Spleen (tissue), 11 donors: ENCODE results near the gene SPTBN2. TPM values are rescaled to one million over a fixed set of nuclear protein-coding genes. Genes with fewer than 3 reads are reported as not detected.

Experiments
- DNase-seq: peaks from one replicate; pipeline ENCODE4 v3.0.0-alpha.2; 2020
- H3K27ac ChIP-seq, 8 donors: fragments of 200-600 bp; sonication (generic) in 7 of 8; 1 replicate in 4 of 8; 2 replicates in 4 of 8; pipeline versions ENCODE4 v1.5.0 to v1.8.0; 2016 to 2021; ENCODE audit warnings: inconsistent platforms in 4 of 8, mild to moderate bottlenecking in 4 of 8, moderate library complexity in 1 of 8
- H3K27me3 ChIP-seq, 7 donors: fragments of 200-600 bp; sonication (generic) in 6 of 7; replicated peaks in 1 of 7; 1 replicate in 4 of 7; 2 replicates in 3 of 7; pipeline versions ENCODE4 v1.5.0 to v1.8.0; 2016 to 2021; ENCODE audit warnings: inconsistent platforms in 3 of 7, mild to moderate bottlenecking in 1 of 7
- H3K36me3 ChIP-seq, 6 donors: fragments of 200-600 bp; sonication (generic) in 5 of 6; 1 replicate in 4 of 6; 2 replicates in 2 of 6; pipeline versions ENCODE4 v1.5.0 to v1.8.0; 2016 to 2021; ENCODE audit warnings: inconsistent platforms in 2 of 6
- H3K4me1 ChIP-seq, 6 donors: fragments of 200-600 bp; sonication (generic) in 5 of 6; 1 replicate in 3 of 6; 2 replicates in 3 of 6; pipeline versions ENCODE4 v1.5.0 to v1.8.0; 2016 to 2021; ENCODE audit warnings: inconsistent platforms in 3 of 6
- H3K4me3 ChIP-seq, 8 donors: fragments of 200-600 bp; sonication (generic) in 7 of 8; 1 replicate in 4 of 8; 2 replicates in 4 of 8; pipeline versions ENCODE4 v1.5.0 to v1.8.0; 2016 to 2021; ENCODE audit warnings: inconsistent platforms in 4 of 8, mild to moderate bottlenecking in 4 of 8, moderate library complexity in 2 of 8
- H3K9me3 ChIP-seq, 8 donors: fragments of 200-600 bp; sonication (generic) in 7 of 8; 1 replicate in 4 of 8; 2 replicates in 4 of 8; pipeline versions ENCODE4 v1.5.0 to v1.8.0; 2016 to 2021; ENCODE audit warnings: inconsistent platforms in 4 of 8
- POLR2A ChIP-seq, 3 donors: fragments of 450-650 bp; IDR thresholded peaks; one replicate each; pipeline ENCODE4 v1.5.1; 2017; ENCODE audit warnings: antibody characterized with exemption in 3 of 3, mild to moderate bottlenecking in 1 of 3
- POLR2AphosphoS5 ChIP-seq, 3 donors: sonication (generic); formaldehyde crosslinking; IDR thresholded peaks; one replicate each; pipeline ENCODE4 v1.5.1; 2017; ENCODE audit warnings: antibody characterized with exemption in 3 of 3
- WGBS, 5 donors: extraction: QIAGEN DNeasy Blood & Tissue Kit in 3 of 5; methylation state at CpG; one replicate each; pipeline versions ENCODE4 v1.1.5 to v1.1.7; 2013 to 2018; 5-methylcytosine and 5-hydroxymethylcytosine counted together
- intact Hi-C: fragments of 100-400 bp; cut with DNase I; formaldehyde crosslinking; loops from one replicate; pipeline ENCODE4 v1.15.0; 2023; ENCODE audit warnings: low total_unique reads
- polyA plus RNA-seq, 3 donors: library from polyadenylated mRNA; stranded (reverse); fragments of 200-250 nt; gene quantifications; one replicate each; pipeline ENCODE4 v1.2.1, GENCODE V29; 2013
- total RNA-seq, 7 donors: library from RNA; depleted of rRNA in 3 of 7; stranded (reverse); fragments of >200 nt in 3 of 7; fragmentation: NEBNext Ultra II Directional in 4 of 7; extraction: Animal tissue kit (Norgen Biotek cat#: 25700) in 4 of 7; gene quantifications; one replicate each; pipeline versions ENCODE4 v1.1.0 to v1.2.1, GENCODE V29; 2016 to 2021
- TF ChIP-seq, protein P1 (sequence below), 11 experiments: fragments of 200-600 bp in 7 of 11; fragments of 450-650 bp in 4 of 11; sonication (generic) in 4 of 11; IDR thresholded peaks in 8 of 11; conservative IDR thresholded peaks in 3 of 11; 1 replicate in 7 of 11; 2 replicates in 4 of 11; pipeline versions ENCODE4 v1.4.0 to v1.8.0; 2016 to 2021; ENCODE audit warnings: antibody characterized with exemption in 11 of 11, inconsistent platforms in 4 of 11, mild to moderate bottlenecking in 1 of 11
- donor health status: healthy with polysubstance abuse.
- donor health status: DM: no; HTN: no; CAD: no; lungs with moderate emphysema.
- donor health status: DM: no; HTN: no; CAD: no.
- donor health status: Bipolar disorder and iron deficiency.
- donor health status: healthy.
- donor health status: DM: no; HTN: no; CAD: no.
- donor health status: DM: yes; HTN: yes; CAD: no.

The SPTBN2 gene
- total and polyA plus RNA-seq, 10 donors = 0.61 to 5.1 (median 3.7) TPM

DNA sequence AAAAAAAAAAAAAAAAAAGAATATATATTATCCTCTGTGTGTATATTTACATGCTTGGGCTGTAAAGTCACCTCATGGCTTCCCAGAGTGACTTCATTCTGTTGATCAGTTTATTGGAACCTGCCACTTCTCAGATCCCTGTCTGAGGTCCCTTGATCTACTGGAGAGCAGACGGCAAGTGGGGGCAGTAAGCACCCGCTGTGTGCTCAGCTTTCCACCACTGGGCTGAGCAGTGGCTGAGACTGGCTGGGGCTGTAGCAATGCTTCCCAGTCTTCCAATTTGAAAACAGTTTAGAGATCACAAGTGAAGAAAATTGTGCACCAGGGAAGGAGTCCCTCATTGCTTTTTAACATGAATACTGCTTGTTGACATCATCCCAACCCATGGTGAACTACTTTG is 44.4 kb downstream of the SPTBN2 start:
- H3K27me3 ChIP-seq = no peaks in the 10 kb centered on the region
- intact Hi-C loops = no loop called here
- no peak overlapping the region for H3K27ac ChIP-seq
- H3K36me3 ChIP-seq = no peaks in the 10 kb centered on the region
- TF ChIP-seq, protein P1, sequence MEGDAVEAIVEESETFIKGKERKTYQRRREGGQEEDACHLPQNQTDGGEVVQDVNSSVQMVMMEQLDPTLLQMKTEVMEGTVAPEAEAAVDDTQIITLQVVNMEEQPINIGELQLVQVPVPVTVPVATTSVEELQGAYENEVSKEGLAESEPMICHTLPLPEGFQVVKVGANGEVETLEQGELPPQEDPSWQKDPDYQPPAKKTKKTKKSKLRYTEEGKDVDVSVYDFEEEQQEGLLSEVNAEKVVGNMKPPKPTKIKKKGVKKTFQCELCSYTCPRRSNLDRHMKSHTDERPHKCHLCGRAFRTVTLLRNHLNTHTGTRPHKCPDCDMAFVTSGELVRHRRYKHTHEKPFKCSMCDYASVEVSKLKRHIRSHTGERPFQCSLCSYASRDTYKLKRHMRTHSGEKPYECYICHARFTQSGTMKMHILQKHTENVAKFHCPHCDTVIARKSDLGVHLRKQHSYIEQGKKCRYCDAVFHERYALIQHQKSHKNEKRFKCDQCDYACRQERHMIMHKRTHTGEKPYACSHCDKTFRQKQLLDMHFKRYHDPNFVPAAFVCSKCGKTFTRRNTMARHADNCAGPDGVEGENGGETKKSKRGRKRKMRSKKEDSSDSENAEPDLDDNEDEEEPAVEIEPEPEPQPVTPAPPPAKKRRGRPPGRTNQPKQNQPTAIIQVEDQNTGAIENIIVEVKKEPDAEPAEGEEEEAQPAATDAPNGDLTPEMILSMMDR (IDR thresholded peaks at IDR 0.05 in 8 of 11, conservative IDR thresholded peaks at IDR 0.05 in 3 of 11) = no peak
- no peak for TF ChIP-seq POLR2AphosphoS5 (IDR thresholded peaks at IDR 0.05)
- no peak for TF ChIP-seq POLR2A (IDR thresholded peaks at IDR 0.05)
- DNase-seq = no peak
- 89 to 97% (median 91%) methylated on average over 2 of the region's 2 CpGs for WGBS, 5 donors
- no peaks in the 10 kb centered on the region for H3K9me3 ChIP-seq
- H3K4me1 ChIP-seq = peaks cover 0 to 15% (median 0%) of the 10 kb centered on the region in 6 donors
- H3K4me3 ChIP-seq = no peak overlapping the region

GRCh38 chr11:66683877-66684276 is 45.1 kb downstream of the SPTBN2 start:
- no peak for TF ChIP-seq POLR2AphosphoS5 (IDR thresholded peaks at IDR 0.05)
- TF ChIP-seq POLR2A (IDR thresholded peaks at IDR 0.05) = no peak
- TF ChIP-seq, protein P1 (IDR thresholded peaks at IDR 0.05 in 8 of 11, conservative IDR thresholded peaks at IDR 0.05 in 3 of 11) = no peak
- DNase-seq = peak; percentile 20
- Histone ChIP-seq H3K36me3 (no peaks in the 10 kb centered on the region), H3K4me1 (peaks cover 0 to 15% (median under 1%) of the 10 kb centered on the region in 6 donors), H3K9me3 (no peaks in the 10 kb centered on the region), H3K27me3 (no peaks in the 10 kb centered on the region), H3K27ac (no peak overlapping the region), H3K4me3 (no peak overlapping the region)
- intact Hi-C loops = no loop called here
- 78 to 90% (median 81%) methylated on average over 8 of the region's 8 CpGs for WGBS, 5 donors

- Histone ChIP-seq H3K27me3 (no peaks in the 10 kb centered on the region), H3K27ac (no peak overlapping the region), H3K9me3 (no peaks in the 10 kb centered on the region), H3K4me1 (peaks cover 11 to 32% (median 16%) of the 10 kb centered on the region in 6 donors), H3K4me3 (no peak overlapping the region), H3K36me3 (no peaks in the 10 kb centered on the region)
- peak; percentile 36 for DNase-seq
- no peak for TF ChIP-seq POLR2AphosphoS5 (IDR thresholded peaks at IDR 0.05)
- TF ChIP-seq, protein P1 (IDR thresholded peaks at IDR 0.05 in 8 of 11, conservative IDR thresholded peaks at IDR 0.05 in 3 of 11) = no peak
- no peak for TF ChIP-seq POLR2A (IDR thresholded peaks at IDR 0.05)
- intact Hi-C loops = loop anchor here (2.0 kb wide), 1 partner anchor 102 kb away; no protein-coding TSS in a partner anchor
- WGBS, 5 donors = 85 to 92% (median 88%) methylated on average over 7 of the region's 7 CpGs
Measured at GRCh38 chr11:66680966-66681645, 47.9 kb downstream of the SPTBN2 start.

DNA sequence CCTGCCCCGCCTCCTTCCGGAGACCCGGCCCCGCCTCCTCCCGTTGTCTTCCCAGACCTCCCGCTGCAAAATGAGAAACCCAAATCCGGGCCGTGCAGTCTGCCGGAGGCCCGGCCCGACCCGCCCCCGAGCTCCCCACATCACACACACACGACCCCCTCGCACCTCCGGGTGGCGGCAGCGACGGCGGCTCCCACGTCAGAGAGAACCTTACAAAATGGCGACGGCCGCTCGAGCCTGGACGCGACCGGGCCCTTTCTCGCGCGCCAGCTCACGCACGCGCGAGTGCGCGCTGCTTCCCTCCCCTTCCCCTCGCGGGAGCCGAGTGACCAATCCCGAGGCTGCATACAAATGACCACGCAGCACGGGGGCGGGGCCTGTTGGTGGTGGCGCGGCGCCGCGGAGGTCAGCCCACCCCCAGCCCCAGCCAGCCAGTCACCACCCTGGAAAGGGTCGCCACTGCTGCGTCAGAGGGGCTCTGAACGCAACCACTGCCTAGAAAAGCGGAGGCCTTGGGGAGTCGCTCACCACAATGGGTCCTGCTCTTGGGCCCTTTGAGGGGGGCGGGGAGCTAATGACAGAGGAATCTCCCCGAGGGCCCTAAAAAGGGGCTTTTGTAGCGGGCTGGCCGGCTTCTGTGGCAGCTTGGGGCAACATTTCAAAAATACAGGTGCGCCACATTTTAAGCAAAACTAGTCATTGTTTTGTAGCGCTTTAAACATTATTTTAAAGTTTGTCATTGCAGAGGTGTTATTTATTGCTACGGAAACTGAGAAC is 51.2 kb downstream of the SPTBN2 start, which contains the start of gene RBM4B:
RBM4B (minus strand) TSS at position 289 of the 777 bp plus-strand sequence. CDS start 808 bp downstream, outside the sequence.
- Histone ChIP-seq H3K36me3 (no peaks in the 10 kb centered on the region), H3K27me3 (no peaks in the 10 kb centered on the region), H3K9me3 (no peaks in the 10 kb centered on the region), H3K4me3 (peak within 1 kb of the TSS; percentile 58 to 84 (median 72)), H3K27ac (peak within 1 kb of the TSS; percentile 85 to 97 (median 94)), H3K4me1 (peaks cover 35 to 58% (median 44%) of the 10 kb centered on the region in 6 donors)
- intact Hi-C loops = loop anchor here (5.0 kb wide), 1 partner anchor 270 kb away; no protein-coding TSS in a partner anchor
- peak; percentile 98 for DNase-seq
- WGBS, 5 donors = 0 to 1% (median 0%) methylated on average over 32 to 61 of the region's 61 CpGs
- peak; percentile 93 to 97 (median 95) for TF ChIP-seq POLR2AphosphoS5 (IDR thresholded peaks at IDR 0.05)
- TF ChIP-seq POLR2A (IDR thresholded peaks at IDR 0.05) = peak; percentile 11 to 79 (median 72)
- TF ChIP-seq, protein P1 (IDR thresholded peaks at IDR 0.05 in 8 of 11, conservative IDR thresholded peaks at IDR 0.05 in 3 of 11) = peak in 3 of 11 experiments; percentile 14 to 53 (median 28)
